ENCODE measurements around the gene NGFR. TPM values are rescaled to one million over a fixed set of nuclear protein-coding genes. Genes with fewer than 3 reads are reported as not detected.

Gene NGFR
- total and polyA plus RNA-seq, 12 donors, result 1.8 to 22.9 (median 4.7) TPM

- DNase-seq, result no peak
- WGBS, 2 donors, result 75% methylated on average over 15 of the region's 15 CpGs
- peaks cover 0 to 11% (median 2%) of the 10 kb centered on the region in 11 donors for H3K9me3 ChIP-seq
Observed at GRCh38 chr17:49545806-49546545, 50.9 kb downstream of the NGFR start.

GRCh38 chr17:49546546-49547535 is 51.7 kb downstream of the NGFR start:
- intact Hi-C loops (cut with DNase I), result loop anchor here in 4 of 10 donors (5.0 kb wide), 2 partner anchors 50 to 110 kb away; partner anchors contain the start of gene NGFR (in 2 of the 4)
- WGBS, 2 donors, result 82 to 85% methylated on average over 18 of the region's 18 CpGs
- peaks cover 0 to 23% (median 0%) of the 10 kb centered on the region in 9 donors for H3K4me1 ChIP-seq
- H3K27me3 ChIP-seq, result peaks cover 0 to 18% (median 0%) of the 10 kb centered on the region in 7 donors
- DNase-seq, result no peak
- TF ChIP-seq, protein P1, sequence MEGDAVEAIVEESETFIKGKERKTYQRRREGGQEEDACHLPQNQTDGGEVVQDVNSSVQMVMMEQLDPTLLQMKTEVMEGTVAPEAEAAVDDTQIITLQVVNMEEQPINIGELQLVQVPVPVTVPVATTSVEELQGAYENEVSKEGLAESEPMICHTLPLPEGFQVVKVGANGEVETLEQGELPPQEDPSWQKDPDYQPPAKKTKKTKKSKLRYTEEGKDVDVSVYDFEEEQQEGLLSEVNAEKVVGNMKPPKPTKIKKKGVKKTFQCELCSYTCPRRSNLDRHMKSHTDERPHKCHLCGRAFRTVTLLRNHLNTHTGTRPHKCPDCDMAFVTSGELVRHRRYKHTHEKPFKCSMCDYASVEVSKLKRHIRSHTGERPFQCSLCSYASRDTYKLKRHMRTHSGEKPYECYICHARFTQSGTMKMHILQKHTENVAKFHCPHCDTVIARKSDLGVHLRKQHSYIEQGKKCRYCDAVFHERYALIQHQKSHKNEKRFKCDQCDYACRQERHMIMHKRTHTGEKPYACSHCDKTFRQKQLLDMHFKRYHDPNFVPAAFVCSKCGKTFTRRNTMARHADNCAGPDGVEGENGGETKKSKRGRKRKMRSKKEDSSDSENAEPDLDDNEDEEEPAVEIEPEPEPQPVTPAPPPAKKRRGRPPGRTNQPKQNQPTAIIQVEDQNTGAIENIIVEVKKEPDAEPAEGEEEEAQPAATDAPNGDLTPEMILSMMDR (IDR thresholded peaks at IDR 0.05), result no peak
- H3K9me3 ChIP-seq, result peaks cover 0 to 4% (median 0%) of the 10 kb centered on the region in 11 donors
- no peak for ATAC-seq
- H3K36me3 ChIP-seq, result no peaks in the 10 kb centered on the region
- peak overlapping the region in 2 of 10 donors; percentile 26 to 40 for H3K27ac ChIP-seq
- H3K4me3 ChIP-seq, result no peak overlapping the region

More at GRCh38 chr17:49545806-49546545, 50.9 kb downstream of the NGFR start:
- no peak for ATAC-seq
- Histone ChIP-seq H3K27ac (peak overlapping the region in 1 of 10 donors; percentile 26), H3K4me3 (no peak overlapping the region), H3K4me1 (peaks cover 0 to 23% (median 0%) of the 10 kb centered on the region in 9 donors), H3K36me3 (no peaks in the 10 kb centered on the region), H3K27me3 (peaks cover 0 to 18% (median 0%) of the 10 kb centered on the region in 7 donors)
- intact Hi-C loops (cut with DNase I), result loop anchor here in 4 of 10 donors (5.0 kb wide), 2 partner anchors 49 to 109 kb away; partner anchors contain the start of gene NGFR (in 2 of the 4)
- TF ChIP-seq, protein P1 (IDR thresholded peaks at IDR 0.05), result no peak

DNA sequence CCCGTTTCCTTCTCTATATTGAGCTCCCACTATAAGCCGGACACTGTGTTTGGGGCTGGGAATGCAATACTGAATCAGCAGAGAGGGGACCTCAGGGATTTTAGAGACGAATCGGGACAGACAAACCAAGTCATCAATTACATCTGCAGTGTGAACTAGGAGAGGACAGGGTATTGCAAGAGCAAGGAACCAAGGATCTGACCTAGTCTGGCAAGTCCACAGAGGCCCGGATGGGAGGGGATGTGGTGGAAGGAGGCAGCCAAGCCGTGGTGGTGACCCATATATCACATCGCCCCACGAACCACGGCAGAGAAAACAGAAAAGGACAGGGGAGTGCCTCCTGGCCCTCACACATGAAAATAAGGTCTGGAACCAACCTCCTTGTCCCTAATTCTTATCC is 52.5 kb downstream of the NGFR start:
- TF ChIP-seq, protein P1 (IDR thresholded peaks at IDR 0.05), result no peak

More for the DNA sequence above, 52.5 kb downstream of the NGFR start:
- WGBS, 2 donors, result 48 to 63% methylated on average over 9 of the region's 9 CpGs
- Histone ChIP-seq H3K27ac (peak overlapping the region in 4 of 10 donors; percentile 34 to 65 (median 45)), H3K4me1 (peaks cover 0 to 23% (median 0%) of the 10 kb centered on the region in 9 donors), H3K4me3 (no peak overlapping the region), H3K36me3 (no peaks in the 10 kb centered on the region), H3K27me3 (peaks cover 0 to 18% (median 0%) of the 10 kb centered on the region in 7 donors), H3K9me3 (peaks cover 0 to 4% (median 0%) of the 10 kb centered on the region in 11 donors)
- ATAC-seq, result peak; percentile 20 to 55 (median 40)
- DNase-seq, result no peak
- intact Hi-C loops (cut with DNase I), result loop anchor here in 4 of 10 donors (5.0 kb wide), 2 partner anchors 50 to 110 kb away; partner anchors contain the start of gene NGFR (in 2 of the 4)

Measured in heart right ventricle (tissue), 16 donors.